Left kidney (tissue), 2 donors: Measurements from ENCODE around the gene ESRRG. TPM values are rescaled to one million over a fixed set of nuclear protein-coding genes. Genes with fewer than 3 reads are reported as not detected.
"Not testable (repeated sequence)": the region's sequence is repeated elsewhere in the genome, so short reads cannot be mapped to it uniquely, and the experiment has no call there.

ENCODE experiments used
- DNase-seq: peaks from one replicate; pipeline ENCODE4 v3.0.0-alpha.2; 2013
- polyA plus RNA-seq: library from polyadenylated mRNA; unstranded; fragments of 120-200 nt; gene quantifications from one replicate; pipeline ENCODE4 v1.2.1, GENCODE V29; 2013; ENCODE audit not compliant: insufficient read length

ESRRG gene
- polyA plus RNA-seq, 1 donor, result 45.0 TPM

GRCh38 chr1:216576234-216576937 lies 146.8 kb downstream of the ESRRG start:
- DNase-seq, result no peak

GRCh38 chr1:216566641-216567205 lies 156.5 kb downstream of the ESRRG start:
- DNase-seq, result no peak

- no peak for DNase-seq
Measured at GRCh38 chr1:216563087-216563486, 160.1 kb downstream of the ESRRG start.

- DNase-seq, result no peak
Measured at GRCh38 chr1:216562383-216562782, 160.8 kb downstream of the ESRRG start.

- no peak for DNase-seq
Measured at GRCh38 chr1:216560527-216560926, 162.7 kb downstream of the ESRRG start.

GRCh38 chr1:216559359-216559758 lies 163.9 kb downstream of the ESRRG start:
- DNase-seq, result no peak

- DNase-seq, result no peak
Measured at GRCh38 chr1:216555653-216556052, 167.6 kb downstream of the ESRRG start.

GRCh38 chr1:216554934-216555333 lies 168.3 kb downstream of the ESRRG start:
- DNase-seq, result no peak

GRCh38 chr1:216553766-216554165 lies 169.5 kb downstream of the ESRRG start:
- DNase-seq, result no peak

GRCh38 chr1:216553040-216553439 lies 170.2 kb downstream of the ESRRG start:
- no peak for DNase-seq

GRCh38 chr1:216549796-216550195 lies 173.4 kb downstream of the ESRRG start:
- DNase-seq, result no peak

GRCh38 chr1:216542741-216543140 lies 180.5 kb downstream of the ESRRG start:
- DNase-seq, result no peak

GRCh38 chr1:216542263-216542662 lies 181.0 kb downstream of the ESRRG start:
- no peak for DNase-seq

GRCh38 chr1:216535751-216536150 lies 187.5 kb downstream of the ESRRG start:
- DNase-seq, result no peak

- no peak for DNase-seq
Measured at GRCh38 chr1:216535059-216535458, 188.2 kb downstream of the ESRRG start.

GRCh38 chr1:216533776-216534175 lies 189.5 kb downstream of the ESRRG start:
- no peak for DNase-seq

GRCh38 chr1:216532251-216532798 lies 190.9 kb downstream of the ESRRG start:
- DNase-seq, result no peak

GRCh38 chr1:216531263-216532239 lies 191.7 kb downstream of the ESRRG start:
- DNase-seq, result peak; percentile 15

GRCh38 chr1:216529851-216530250 lies 193.4 kb downstream of the ESRRG start:
- not testable (repeated sequence) for DNase-seq

GRCh38 chr1:216528816-216529215 lies 194.4 kb downstream of the ESRRG start:
- DNase-seq, result no peak

GRCh38 chr1:216523449-216524190 lies 199.6 kb downstream of the ESRRG start:
- no peak for DNase-seq

- DNase-seq, result no peak
Measured at GRCh38 chr1:216523043-216523442, 200.2 kb downstream of the ESRRG start.
